Measurements from ENCODE around the gene NXPH4. TPM values are rescaled to one million over a fixed set of nuclear protein-coding genes. Genes with fewer than 3 reads are reported as not detected.

Gene NXPH4
- total and polyA plus RNA-seq, 10 of the 15 experiments (the other 5 are each of a cell fraction or from before 2014, with no cell fraction given) = 0.03 to 0.26 TPM; not detected in 8

DNA sequence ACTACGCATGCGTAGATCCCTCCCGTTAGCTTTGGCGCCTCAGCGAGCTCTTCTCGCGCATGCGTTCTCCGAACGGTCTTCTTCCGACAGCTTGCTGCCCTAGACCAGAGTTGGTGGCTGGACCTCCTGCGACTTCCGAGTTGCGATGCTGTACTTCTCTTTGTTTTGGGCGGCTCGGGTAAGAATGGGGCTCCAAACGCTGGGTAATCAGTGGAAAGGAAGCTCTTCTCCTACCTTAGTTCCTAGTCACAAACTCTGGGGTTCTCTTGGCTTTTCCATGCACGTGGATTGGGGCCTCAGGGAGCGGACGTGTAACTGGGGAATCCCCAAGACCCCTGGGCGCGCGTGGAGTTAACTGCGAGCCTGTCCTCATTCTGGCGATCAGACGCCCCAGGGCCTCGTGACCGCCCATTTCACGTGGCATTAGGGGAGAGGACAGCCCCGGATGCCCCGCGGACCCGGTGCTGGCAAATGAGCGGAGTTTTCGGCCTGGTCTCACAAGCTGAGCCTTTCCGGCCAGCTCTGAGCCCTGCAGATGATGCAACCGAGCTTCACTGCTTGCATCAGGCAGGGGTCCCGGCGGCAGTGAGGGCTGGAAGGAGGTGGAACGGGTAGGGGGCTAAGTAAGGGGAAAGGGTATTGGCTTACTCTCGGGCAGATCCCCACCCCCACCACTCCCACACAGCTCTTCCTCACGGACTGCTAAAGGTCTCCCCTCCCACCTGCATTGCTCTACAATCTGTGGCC, 13.2 kb downstream of the NXPH4 start, which contains the start of gene SHMT2 (continued):
- TF ChIP-seq KDM1A (IDR thresholded peaks at IDR 0.05; ENCODE audit: borderline replicate concordance) (no peak), YY1 (IDR thresholded peaks at IDR 0.05; ENCODE audit: low read depth, low read length) (no peak), MEF2A (IDR thresholded peaks at IDR 0.05; ENCODE audit: insufficient read depth, low read depth, low read length) (no peak), SIX5 (IDR thresholded peaks at IDR 0.05; ENCODE audit: low read depth, low read length, severe bottlenecking) (peak; percentile 83), JUNB (IDR thresholded peaks at IDR 0.05) (no peak), SIN3A (IDR thresholded peaks at IDR 0.05; ENCODE audit: low read depth, low read length) (no peak), POLR2AphosphoS2 (IDR thresholded peaks at IDR 0.05; ENCODE audit: low read depth, low read length) (0 out of 2 replicates have a peak, but pooled peaks have one; percentile 33), FOXK2 (IDR thresholded peaks at IDR 0.05) (no peak), EED (IDR thresholded peaks at IDR 0.05; ENCODE audit: low read depth) (0 out of 2 replicates have a peak, but pooled peaks have one; percentile 29), HDAC2 (IDR thresholded peaks at IDR 0.05) (no peak), MEF2B (IDR thresholded peaks at IDR 0.05; ENCODE audit: partially characterized antibody, poor library complexity, severe bottlenecking) (peak; percentile 28), ZBTB4 (CRISPR knock-in tag; IDR thresholded peaks at IDR 0.05) (no peak), HDGF (IDR thresholded peaks at IDR 0.05) (peak; percentile 53; the same call in 1 of the 2 replicates), MXI1 (IDR thresholded peaks at IDR 0.05; ENCODE audit: low read depth, low read length) (peak; percentile 72), NRF1 (conservative IDR thresholded peaks at IDR 0.05; ENCODE audit: low read depth, low read length) (peak; percentile 95), RAD51 (IDR thresholded peaks at IDR 0.05) (peak; percentile 87), CTCF (IDR thresholded peaks at IDR 0.05 in 2 of 3, conservative IDR thresholded peaks at IDR 0.05 in 1 of 3; ENCODE audit: control insufficient read depth in 2 of 3, extremely low read depth in 1 of 3, insufficient read depth in 1 of 3, low read depth in 3 of 3, low read length in 3 of 3) (no peak)
- TF ChIP-seq, protein P1, sequence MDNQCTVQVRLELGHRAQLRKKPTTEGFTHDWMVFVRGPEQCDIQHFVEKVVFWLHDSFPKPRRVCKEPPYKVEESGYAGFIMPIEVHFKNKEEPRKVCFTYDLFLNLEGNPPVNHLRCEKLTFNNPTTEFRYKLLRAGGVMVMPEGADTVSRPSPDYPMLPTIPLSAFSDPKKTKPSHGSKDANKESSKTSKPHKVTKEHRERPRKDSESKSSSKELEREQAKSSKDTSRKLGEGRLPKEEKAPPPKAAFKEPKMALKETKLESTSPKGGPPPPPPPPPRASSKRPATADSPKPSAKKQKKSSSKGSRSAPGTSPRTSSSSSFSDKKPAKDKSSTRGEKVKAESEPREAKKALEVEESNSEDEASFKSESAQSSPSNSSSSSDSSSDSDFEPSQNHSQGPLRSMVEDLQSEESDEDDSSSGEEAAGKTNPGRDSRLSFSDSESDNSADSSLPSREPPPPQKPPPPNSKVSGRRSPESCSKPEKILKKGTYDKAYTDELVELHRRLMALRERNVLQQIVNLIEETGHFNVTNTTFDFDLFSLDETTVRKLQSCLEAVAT (IDR thresholded peaks at IDR 0.05) = peak; percentile 60; the same call in 1 of the 2 replicates
- TF ChIP-seq, protein P2, sequence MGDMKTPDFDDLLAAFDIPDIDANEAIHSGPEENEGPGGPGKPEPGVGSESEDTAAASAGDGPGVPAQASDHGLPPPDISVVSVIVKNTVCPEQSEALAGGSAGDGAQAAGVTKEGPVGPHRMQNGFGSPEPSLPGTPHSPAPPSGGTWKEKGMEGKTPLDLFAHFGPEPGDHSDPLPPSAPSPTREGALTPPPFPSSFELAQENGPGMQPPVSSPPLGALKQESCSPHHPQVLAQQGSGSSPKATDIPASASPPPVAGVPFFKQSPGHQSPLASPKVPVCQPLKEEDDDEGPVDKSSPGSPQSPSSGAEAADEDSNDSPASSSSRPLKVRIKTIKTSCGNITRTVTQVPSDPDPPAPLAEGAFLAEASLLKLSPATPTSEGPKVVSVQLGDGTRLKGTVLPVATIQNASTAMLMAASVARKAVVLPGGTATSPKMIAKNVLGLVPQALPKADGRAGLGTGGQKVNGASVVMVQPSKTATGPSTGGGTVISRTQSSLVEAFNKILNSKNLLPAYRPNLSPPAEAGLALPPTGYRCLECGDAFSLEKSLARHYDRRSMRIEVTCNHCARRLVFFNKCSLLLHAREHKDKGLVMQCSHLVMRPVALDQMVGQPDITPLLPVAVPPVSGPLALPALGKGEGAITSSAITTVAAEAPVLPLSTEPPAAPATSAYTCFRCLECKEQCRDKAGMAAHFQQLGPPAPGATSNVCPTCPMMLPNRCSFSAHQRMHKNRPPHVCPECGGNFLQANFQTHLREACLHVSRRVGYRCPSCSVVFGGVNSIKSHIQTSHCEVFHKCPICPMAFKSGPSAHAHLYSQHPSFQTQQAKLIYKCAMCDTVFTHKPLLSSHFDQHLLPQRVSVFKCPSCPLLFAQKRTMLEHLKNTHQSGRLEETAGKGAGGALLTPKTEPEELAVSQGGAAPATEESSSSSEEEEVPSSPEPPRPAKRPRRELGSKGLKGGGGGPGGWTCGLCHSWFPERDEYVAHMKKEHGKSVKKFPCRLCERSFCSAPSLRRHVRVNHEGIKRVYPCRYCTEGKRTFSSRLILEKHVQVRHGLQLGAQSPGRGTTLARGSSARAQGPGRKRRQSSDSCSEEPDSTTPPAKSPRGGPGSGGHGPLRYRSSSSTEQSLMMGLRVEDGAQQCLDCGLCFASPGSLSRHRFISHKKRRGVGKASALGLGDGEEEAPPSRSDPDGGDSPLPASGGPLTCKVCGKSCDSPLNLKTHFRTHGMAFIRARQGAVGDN (IDR thresholded peaks at IDR 0.05) = peak; percentile 69; the same call in 1 of the 2 replicates
